Stimulated activated CD4-positive, alpha-beta T cell treated with anti-CD3 and anti-CD28 coated beads, TNF-alpha, amount 100 ng/mL, for 1 hour (primary cell): Measurements from ENCODE around the gene RASA4B.
"Not testable (repeated sequence)": the region's sequence is repeated elsewhere in the genome, so short reads cannot be mapped to it uniquely, and the experiment has no call there.

Experiments
- DNase-seq, 3 donors: peaks; one replicate each; pipeline ENCODE4 v3.0.0-alpha.2; 2020; ENCODE audit warnings: low read depth in 3 of 3, low spot score in 1 of 3

RASA4B gene

GRCh38 chr7:102474116-102474515 lies 43.5 kb downstream of the RASA4B start:
- DNase-seq: not testable (repeated sequence)

DNA sequence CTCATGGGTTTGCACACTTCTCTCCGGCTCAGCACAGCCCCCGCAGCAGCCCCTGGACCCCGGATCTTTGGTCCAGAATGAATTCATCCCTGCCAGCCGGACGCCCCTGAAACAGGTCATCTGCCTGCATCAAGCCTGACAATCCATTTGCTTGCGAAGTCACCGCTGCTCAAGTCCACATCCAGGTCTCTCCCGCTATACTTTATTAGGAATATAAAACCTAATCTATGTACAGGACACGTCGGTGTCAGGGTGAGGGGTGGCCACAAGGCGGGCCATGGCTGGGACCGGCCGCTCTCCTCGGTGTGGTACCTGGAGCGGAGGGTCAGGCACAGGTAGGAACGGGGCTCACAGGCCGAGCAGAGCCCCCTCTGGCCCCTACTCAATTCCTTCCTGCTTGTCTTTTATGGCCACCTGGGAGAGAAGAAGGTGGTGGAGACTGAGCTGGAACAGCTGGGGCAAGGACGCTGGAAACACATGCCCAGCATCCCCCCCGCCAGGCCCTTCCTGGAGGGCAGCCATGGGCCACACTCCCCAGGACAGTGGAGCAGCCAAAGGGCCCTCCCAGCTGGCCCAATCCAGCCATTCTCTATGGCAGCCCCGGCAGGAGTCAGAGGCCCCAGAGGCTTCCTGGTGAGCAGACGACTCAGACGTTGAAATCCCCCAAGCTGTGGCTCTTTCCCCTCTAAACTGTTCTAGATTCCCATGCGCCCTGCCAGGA lies 44.1 kb downstream of the RASA4B start:
- no peak for DNase-seq

DNA sequence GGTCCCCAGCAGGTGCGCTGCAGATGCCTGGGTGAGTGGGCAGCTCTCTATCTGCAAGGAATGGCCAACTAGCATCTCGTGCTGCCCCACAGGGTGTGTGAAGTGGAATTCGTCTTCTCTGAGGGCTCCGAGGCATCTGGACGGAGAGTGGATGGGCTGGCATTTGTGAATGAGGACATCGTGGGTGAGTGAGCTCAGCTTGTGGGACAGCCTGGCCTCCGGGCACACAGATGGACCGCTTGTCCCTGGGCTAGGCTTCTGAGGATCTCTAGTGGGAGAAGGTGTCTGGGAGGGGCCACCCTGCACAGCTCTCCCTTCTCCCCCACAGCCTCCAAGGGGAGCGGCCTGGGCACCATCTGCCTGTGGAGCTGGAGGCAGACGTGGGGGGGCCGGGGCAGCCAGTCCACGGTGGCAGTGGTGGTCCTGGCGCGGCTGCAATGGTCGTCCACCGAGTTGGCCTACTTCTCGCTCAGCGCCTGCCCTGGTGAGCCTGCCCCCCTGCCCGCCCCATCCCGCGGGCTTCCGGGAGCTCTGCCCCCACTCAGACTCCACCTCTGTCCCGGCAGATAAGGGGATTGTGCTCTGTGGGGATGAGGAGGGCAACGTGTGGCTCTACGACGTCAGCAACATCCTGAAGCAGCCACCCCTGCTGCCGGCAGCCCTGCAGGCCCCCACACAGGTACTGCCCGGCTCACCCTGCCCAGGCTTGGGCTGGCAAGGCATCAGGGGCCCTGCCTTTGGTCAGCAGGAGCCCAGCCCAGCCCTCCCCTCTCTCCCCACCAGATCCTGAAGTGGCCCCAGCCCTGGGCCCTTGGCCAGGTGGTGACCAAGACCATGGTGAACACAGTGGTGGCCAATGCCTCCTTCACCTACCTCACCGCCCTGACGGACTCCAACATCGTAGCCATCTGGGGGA lies 45.2 kb downstream of the RASA4B start:
- no peak for DNase-seq

DNA sequence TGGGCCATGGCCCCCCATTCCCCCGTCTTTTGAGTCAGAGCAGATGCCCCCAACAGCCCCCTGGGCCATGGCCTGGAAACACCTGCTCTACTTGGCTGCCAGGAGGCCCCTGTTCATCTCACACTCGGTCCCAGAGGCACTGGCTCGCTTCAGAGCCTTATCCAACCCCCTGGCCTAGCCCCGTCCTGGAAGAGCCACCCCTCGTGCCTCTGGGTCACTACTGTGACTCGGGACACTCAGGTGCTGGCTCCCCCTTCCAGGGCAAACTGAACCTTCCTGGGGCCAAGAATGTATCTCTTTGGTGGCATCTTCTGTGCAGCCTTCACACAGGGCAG lies 45.8 kb downstream of the RASA4B start:
- DNase-seq: no peak

- DNase-seq: no peak
These were observed 47.4 kb downstream of the RASA4B start for GRCh38 chr7:102469972-102470825.

DNA sequence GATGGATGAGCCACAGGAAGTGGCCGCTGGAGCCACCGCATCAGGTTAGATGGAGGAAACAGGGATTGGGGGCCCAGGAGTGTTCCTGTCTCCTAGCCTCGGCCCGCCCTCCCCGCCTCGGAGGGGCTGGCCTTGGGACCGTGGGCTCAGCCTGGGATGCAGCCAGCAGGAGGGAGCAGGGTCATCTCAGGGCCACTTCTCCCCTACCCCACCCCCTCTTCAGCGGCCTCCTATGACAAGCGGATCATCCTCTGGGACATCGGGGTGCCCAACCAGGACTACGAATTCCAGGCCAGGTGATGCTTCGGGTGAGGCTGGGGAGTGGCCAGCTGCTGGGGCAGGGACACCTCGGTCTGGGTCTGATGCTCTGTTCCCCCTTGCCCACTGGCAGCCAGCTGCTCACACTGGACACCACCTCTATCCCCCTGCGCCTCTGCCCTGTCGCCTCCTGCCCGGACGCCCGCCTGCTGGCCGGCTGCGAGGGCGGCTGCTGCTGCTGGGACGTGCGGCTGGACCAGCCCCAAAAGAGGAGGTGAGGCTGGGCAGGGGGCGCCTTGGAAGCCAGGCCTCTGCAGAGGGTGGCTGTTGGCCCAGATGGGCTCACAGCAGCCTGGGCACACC lies 48.1 kb downstream of the RASA4B start:
- no peak for DNase-seq

- DNase-seq: no peak
These were observed 48.9 kb downstream of the RASA4B start for GRCh38 chr7:102468478-102469350.

- no peak for DNase-seq
These were observed 49.7 kb downstream of the RASA4B start for GRCh38 chr7:102467581-102468477.

- DNase-seq: no peak
These were observed 51.5 kb downstream of the RASA4B start for GRCh38 chr7:102466097-102466496.

DNA sequence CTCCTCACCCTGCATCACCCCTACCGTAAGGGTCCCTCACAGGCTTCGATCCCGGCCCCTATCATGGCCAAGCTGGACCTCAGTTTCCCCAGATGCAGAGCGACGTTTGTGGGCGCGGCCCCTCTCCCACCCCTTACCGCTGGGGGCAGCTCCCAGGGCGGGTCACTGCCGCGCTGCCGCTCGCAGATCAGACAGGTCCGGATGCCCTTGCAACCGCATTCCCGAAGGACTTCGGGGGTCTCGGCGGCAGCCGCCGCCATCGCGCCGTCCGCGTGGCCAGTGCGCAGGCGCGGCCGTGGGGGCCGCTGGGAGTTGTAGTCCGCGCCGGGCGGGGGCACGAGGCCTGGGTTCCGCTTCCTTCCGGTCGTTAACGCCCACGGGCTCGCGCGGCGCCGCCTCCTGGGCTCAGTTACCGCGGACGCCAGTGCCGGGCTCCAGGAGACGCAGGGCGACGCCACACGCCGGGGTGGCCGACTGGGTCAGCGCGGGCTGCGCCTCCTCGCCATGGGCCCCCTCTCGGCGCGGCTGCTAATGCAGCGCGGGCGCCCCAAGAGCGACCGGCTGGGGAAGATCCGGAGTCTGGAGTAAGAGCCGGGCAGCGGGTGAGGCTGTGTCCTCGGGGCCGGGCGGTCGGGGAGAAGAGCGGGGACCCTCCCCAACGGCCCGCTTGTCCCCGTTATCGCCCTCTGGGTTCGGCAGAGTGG lies 52.8 kb downstream of the RASA4B start, which contains the start of the genes ALKBH4 and LRWD1:
ALKBH4 (minus strand) TSS at position 287 of the 704 bp plus-strand sequence; CDS start at position 260, 27 bp downstream.
LRWD1 (plus strand) TSS at position 408 of the 704 bp plus-strand sequence; CDS start at position 505, 97 bp downstream.
- DNase-seq: peak; percentile 88 to 96 (median 89)

DNA sequence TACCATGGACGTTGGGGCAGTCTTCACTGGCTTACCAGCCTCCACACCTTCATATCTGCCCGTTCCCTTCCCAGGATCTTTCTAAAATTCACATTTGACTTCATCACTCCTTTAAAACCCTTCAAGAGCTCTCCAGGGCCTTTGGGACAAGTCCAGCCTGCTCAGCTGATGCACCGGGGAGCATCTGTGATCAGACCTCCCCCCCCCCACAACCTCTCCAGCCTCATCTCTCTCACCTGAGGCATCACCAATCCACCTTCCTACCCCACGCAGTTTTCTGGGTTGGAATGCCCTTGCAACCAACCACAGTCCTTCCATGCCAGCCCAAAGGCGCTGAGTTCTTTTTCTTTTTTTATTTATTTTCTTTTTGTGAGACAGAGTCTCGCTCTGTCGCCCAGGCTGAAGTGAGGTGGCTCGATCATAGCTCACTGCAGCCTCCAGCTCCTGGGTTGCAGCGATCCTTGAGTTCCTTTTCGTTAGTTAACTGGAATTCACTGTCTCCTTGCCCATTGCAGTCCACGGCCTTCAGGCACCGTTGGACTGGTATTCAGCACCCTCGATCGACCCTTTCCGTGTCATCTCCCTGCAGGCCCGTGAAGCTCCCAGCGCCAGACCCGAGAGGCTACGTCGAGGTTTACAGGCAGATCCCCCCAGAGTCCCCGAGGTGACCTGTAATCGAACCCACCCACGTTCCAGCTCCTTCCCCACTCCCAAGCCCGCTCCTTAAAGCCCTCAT lies 53.6 kb downstream of the RASA4B start:
- DNase-seq: no peak

GRCh38 chr7:102460467-102460866 lies 57.1 kb downstream of the RASA4B start:
- DNase-seq: no peak

DNA sequence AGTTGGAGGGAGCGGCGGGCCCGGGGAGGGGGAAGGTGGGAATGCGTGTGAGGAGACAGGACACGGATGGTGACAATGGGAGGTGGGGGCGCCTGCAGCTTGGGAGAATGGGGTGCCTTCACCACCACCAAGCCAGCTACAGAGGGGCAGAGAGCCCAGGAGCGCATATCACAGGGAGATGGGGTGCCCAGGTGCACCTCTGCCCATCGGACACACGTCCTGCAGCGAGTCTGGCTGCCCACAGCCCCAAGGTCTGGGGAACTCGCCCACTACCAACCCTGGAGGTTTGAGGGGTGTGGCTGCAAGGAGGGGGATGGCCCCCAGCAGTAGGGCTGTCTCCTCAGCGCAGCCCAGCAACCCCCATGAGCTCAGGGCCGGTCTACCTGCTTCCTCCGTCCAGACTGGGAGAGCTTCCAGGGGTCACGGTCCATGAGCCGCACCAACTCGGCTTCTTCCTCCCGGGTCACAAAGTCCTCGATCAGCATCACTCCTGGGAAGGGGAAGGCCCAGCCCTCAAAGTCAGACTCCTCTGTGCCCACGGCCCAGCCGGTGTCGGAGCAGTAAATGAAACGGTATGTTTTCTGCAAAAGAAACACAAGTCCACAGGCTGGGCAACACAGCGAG lies 58.2 kb downstream of the RASA4B start:
- no peak for DNase-seq

DNA sequence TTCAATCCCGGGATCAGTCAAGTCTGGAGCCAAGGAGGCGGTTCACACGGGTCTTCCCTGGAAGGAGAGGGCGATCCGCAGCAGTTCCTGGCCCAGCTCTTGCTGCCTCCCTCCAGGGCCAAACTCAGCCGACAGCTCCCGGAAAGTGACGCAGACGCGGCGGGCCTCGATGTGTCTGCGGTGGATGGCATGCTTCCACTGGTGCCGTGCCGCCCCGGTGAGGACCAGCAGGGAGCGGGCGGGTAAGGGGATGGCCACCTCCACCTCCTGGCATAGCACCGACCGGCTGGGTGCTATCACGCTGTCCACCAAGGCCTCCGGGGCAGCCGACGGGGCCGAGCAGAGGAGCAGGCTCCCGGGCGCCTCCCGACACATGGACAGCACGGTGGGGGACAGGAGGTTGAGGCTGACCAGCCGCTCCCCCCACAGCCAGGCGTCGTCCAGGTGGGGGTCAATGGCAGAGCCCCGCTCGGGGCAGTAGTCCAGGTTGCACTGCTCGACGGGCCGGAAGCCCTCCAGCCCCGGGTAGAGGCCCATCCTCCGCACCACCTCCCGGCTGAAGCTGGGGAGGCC lies 60.1 kb downstream of the RASA4B start:
- no peak for DNase-seq

GRCh38 chr7:102456327-102456726 lies 61.2 kb downstream of the RASA4B start:
- no peak for DNase-seq

DNA sequence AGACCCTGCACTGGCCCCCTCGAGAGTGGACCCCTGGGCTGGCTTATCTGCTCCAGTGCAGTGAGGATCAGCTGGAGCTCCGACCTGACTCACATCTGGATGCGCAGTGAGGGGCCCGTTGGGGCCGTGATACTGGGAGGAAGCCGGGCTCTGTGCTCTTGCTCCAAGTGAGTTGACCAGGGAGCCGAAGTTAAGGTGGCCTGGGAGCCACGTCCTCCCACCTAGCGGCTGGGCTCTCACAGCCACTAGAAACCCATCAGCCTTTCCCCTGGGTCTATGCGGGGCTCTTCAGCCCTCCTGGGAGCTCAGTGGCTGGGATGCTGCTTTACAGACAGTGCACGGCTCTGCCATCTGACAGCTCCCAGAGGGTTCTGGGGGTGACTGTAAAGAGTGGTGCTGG lies 62.0 kb downstream of the RASA4B start:
- DNase-seq: no peak

GRCh38 chr7:102454932-102455331 lies 62.6 kb downstream of the RASA4B start:
- DNase-seq: not testable (repeated sequence)
